Stimulated activated CD4-positive, alpha-beta T cell treated with anti-CD3 and anti-CD28 coated beads, Interleukin-4, amount 100 ng/mL, for 4 hours (primary cell): ENCODE data around the gene TMA7.
A peak's percentile ranks its signal among the peaks of the same experiment; 100 is the strongest.
"Not testable (repeated sequence)": the region's sequence is repeated elsewhere in the genome, so short reads cannot be mapped to it uniquely, and the experiment has no call there.

Source experiments
- DNase-seq, 2 experiments: peaks; one replicate each; pipeline ENCODE4 v3.0.0-alpha.2; 2020

TMA7 gene

GRCh38 chr3:48470286-48470685 is 30.2 kb downstream of the TMA7 start:
- no peak for DNase-seq

- DNase-seq = no peak
These were observed 32.5 kb downstream of the TMA7 start for GRCh38 chr3:48472673-48472922.

- peak; percentile 93 to 96 for DNase-seq
These were observed 33.0 kb downstream of the TMA7 start for GRCh38 chr3:48472923-48473616.

- no peak for DNase-seq
These were observed 33.5 kb downstream of the TMA7 start for GRCh38 chr3:48473617-48473952.

GRCh38 chr3:48474031-48474430 is 34.0 kb downstream of the TMA7 start:
- not testable (repeated sequence) for DNase-seq

- DNase-seq = no peak
These were observed 34.6 kb downstream of the TMA7 start for GRCh38 chr3:48474619-48475018.

- DNase-seq = no peak
These were observed 35.1 kb downstream of the TMA7 start for GRCh38 chr3:48475188-48475587.

GRCh38 chr3:48476426-48477053 is 36.5 kb downstream of the TMA7 start:
- DNase-seq = no peak

- no peak for DNase-seq
These were observed 38.0 kb downstream of the TMA7 start for GRCh38 chr3:48477959-48478520.

GRCh38 chr3:48478626-48479555 is 38.8 kb downstream of the TMA7 start:
- DNase-seq = peak; percentile 36 to 52

GRCh38 chr3:48480891-48481290 is 40.8 kb downstream of the TMA7 start:
- not testable (repeated sequence) for DNase-seq

- not testable (repeated sequence) for DNase-seq
These were observed 42.8 kb downstream of the TMA7 start for GRCh38 chr3:48482822-48483221.

GRCh38 chr3:48486952-48487351 is 46.9 kb downstream of the TMA7 start:
- no peak for DNase-seq

- DNase-seq = no peak
These were observed 52.6 kb downstream of the TMA7 start for GRCh38 chr3:48492461-48493202.

- DNase-seq = no peak
These were observed 53.1 kb downstream of the TMA7 start for GRCh38 chr3:48493203-48493501.
